AG09309 (cell line): ENCODE measurements around the gene TRAF3IP1.

Experiments
- DNase-seq: peaks from one replicate; pipeline ENCODE4 v3.0.0-alpha.2; 2010; ENCODE audit warnings: low read depth
- H3K4me3 ChIP-seq: 2 replicates; pipeline ENCODE4 v1.5.1; 2011; ENCODE audit warnings: mild to moderate bottlenecking, low read depth, low read length, moderate library complexity; ENCODE audit not compliant: control insufficient read depth
- TF ChIP-seq, protein P1 (sequence below): IDR thresholded peaks from 2 replicates; pipeline ENCODE4 v1.5.1; 2011; ENCODE audit warnings: mild to moderate bottlenecking, low read depth, low read length, inconsistent platforms; ENCODE audit not compliant: insufficient read depth, control insufficient read depth; ENCODE audit errors: missing control alignments

TRAF3IP1 gene

DNA sequence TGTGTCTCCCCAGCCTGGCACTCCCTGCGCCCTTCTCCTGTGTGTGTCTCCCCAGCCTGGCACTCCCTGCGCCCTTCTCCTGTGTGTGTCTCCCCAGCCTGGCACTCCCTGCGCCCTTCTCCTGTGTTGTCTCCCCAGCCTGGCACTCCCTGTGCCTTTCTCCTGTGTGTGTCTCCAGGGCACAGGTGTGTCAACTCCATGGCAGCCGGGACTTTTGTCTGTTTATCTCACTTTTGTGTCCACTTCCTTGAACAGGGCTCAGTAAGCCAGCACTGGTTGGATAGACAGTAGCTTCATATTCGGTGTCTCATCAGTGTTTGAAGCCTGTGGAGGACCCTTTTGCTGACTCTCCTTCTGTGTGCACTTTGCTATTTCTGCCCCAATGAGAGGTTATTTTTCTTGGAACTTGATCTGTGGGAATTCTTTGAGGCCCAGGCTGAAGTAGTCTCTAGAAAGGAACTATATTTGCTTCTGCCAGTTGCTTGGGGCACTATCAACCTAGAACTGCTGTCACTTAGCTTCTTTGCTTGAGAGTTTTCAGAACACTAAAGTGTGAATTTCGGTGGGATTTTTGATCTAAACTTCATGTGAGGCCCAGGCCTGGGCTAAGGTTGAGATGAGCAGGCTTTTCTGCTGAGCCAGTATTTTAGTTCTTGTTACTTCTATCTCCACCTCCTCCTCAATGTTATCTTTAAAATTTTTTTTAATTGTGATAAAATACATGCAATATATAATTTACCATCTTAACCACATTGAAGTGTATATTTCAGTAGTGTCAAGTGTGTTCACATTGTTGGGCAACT lies 98.1 kb downstream of the TRAF3IP1 start:
- TF ChIP-seq, protein P1, sequence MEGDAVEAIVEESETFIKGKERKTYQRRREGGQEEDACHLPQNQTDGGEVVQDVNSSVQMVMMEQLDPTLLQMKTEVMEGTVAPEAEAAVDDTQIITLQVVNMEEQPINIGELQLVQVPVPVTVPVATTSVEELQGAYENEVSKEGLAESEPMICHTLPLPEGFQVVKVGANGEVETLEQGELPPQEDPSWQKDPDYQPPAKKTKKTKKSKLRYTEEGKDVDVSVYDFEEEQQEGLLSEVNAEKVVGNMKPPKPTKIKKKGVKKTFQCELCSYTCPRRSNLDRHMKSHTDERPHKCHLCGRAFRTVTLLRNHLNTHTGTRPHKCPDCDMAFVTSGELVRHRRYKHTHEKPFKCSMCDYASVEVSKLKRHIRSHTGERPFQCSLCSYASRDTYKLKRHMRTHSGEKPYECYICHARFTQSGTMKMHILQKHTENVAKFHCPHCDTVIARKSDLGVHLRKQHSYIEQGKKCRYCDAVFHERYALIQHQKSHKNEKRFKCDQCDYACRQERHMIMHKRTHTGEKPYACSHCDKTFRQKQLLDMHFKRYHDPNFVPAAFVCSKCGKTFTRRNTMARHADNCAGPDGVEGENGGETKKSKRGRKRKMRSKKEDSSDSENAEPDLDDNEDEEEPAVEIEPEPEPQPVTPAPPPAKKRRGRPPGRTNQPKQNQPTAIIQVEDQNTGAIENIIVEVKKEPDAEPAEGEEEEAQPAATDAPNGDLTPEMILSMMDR: no peak
- no peak overlapping the region for H3K4me3 ChIP-seq
- DNase-seq: no peak

DNA sequence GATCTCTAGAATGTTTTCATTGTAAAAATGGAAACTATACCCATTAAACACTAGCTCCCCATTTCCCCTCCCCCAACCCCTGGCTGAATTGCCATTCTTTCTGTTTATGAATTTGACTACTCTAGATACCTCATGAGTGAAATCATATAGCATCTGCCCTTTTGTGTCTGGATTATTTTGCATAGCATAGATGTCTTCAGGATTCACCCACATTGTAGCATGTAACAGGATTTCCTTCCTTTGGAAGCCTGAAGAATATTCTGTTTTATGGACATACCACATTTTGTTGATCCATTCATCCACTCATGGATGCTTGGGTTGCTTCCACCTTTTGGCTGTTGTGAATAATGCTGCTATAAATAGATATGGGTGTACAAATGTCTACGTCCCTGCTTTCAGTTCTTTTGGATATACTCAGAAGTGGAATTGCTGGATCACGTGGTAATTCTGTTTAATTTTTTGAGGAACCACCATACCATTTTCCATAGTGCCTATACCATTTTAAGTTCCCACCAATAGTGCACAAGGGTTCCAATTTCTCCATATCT lies 98.8 kb downstream of the TRAF3IP1 start:
- TF ChIP-seq, protein P1: no peak
- no peak overlapping the region for H3K4me3 ChIP-seq
- no peak for DNase-seq

DNA sequence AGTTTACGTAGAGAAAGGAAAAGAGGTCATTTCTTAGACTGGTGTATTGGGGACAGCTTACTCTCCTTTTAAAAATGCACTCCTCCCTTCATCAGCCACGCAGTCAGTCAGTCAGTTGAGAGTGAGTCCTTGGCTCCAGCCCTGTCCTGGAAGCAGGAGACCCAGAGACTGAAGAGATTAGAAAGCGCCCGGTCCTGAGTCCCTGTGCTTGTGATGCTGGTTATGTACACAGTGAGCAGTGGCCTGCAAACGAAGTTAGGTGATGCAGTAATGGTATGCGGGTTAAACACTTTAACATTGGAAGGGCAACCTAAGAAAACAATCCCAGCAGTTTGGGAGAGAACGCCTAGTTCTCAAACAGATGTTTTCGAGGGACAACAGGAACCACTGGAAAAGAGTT lies 100.1 kb downstream of the TRAF3IP1 start:
- TF ChIP-seq, protein P1: no peak
- H3K4me3 ChIP-seq: no peak overlapping the region
- DNase-seq: no peak

DNA sequence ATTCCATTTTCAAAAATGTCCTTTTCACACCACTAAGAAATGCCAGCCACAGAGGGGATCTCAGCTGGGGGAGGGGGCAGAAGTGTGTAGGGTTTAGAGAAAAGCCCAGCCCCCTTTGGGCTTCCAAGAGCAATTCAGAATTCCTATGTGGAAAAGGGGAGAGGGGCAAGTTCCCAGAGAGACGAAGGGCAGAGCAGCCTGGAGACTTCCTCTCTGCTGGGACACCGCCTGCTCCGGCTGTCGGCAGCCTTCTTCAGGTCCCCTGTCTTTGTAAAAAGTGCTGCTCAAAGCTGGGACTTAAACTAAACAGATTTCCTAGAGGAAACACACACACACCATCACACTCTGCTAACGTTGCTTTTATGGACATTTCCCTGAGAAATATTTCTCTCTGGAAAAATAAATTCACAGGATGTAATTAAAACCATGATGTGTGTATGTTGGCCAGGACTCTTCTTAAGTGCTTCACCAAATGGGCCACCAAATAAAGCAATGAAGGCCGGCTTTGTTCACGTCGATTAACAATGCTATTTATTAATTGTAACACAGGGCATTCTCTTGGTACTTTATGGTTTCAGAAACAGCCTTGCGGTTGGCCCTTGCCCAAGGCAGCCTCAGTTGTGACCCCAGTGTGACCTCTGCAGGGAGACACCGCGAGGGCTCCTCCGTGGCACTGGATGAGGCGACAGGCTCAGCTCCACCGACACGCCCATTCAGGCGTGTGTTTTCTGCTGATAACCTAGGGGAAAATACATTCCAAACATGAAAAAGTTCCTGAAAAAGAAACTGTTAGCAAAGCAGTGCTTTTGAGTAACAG lies 100.8 kb downstream of the TRAF3IP1 start:
- no peak overlapping the region for H3K4me3 ChIP-seq
- TF ChIP-seq, protein P1: no peak
- DNase-seq: no peak

DNA sequence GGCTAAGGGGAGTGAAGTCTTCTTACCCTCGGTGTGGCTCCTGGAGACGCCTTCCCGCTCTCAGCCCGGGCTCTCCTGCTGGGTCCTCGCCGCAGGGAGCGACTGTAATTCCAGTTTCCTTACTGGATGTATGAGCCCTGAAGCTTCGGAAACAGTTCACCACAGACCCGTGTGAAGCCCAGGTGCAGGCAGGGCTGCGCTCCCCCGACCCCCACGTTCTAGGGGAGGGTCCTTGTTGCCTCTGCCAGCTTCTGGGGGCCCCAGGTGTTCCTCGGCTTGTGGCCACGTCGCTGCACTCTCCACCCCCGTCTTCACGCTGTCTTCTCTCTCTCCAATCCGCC lies 101.3 kb downstream of the TRAF3IP1 start:
- no peak for DNase-seq
- TF ChIP-seq, protein P1: no peak
- no peak overlapping the region for H3K4me3 ChIP-seq

DNA sequence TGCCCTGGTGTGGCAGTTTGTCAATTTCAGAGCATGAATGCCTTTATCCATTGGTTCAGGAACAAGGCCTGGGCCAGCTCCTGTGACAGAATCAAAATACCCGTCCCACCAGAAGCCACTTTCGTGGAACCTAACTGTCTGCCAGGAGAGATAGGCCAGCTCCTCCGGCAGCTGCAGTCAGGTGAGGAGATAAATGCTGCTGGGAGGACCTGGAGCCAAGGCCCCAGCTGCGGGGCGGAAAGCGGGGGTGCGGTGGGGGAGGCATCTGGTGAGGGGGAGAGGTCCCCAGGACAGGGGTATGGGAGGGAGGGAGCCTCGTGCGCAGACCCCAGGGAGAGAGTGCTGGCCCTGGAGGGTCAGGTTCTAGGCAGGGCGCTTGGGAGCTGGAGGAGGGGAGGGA lies 102.0 kb downstream of the TRAF3IP1 start:
- DNase-seq: no peak
- no peak overlapping the region for H3K4me3 ChIP-seq
- TF ChIP-seq, protein P1: no peak
